K562 (cell line): ENCODE data around the gene XAB2.

Source experiments
- EHMT2 ChIP-seq: fragments of 450-650 bp; IDR thresholded peaks from 2 replicates; pipeline ENCODE4 v1.6.1; 2018; ENCODE audit warnings: antibody characterized with exemption
- FOXA3 ChIP-seq, 2 experiments: fragments of 450-650 bp in 1 of 2; sonication (generic) in 1 of 2; formaldehyde crosslinking; IDR thresholded peaks in 1 of 2; conservative IDR thresholded peaks in 1 of 2; 2 replicates each; pipeline versions ENCODE4 v1.4.0 to v1.8.0; 2020 to 2022; ENCODE audit warnings: mild to moderate bottlenecking in 2 of 2, missing genetic modification reagents in 1 of 2
- GTF2F1 ChIP-seq: IDR thresholded peaks from 2 replicates; pipeline ENCODE4 v1.6.1; 2011; ENCODE audit warnings: low read depth, low read length, improper control_type of control experiment
- POLR2A ChIP-seq: fragments of 450-650 bp; conservative IDR thresholded peaks from 2 replicates; pipeline ENCODE4 v1.6.1; 2016
- RBM25 ChIP-seq: fragments of 200-400 bp; formaldehyde crosslinking; IDR thresholded peaks from 2 replicates; pipeline ENCODE4 v1.6.1; 2018; ENCODE audit warnings: low read length, low read depth, moderate library complexity; ENCODE audit not compliant: severe bottlenecking
- TF ChIP-seq, protein P1 (sequence below): fragments of 250-450 bp; sonication (Bioruptor Pico); IDR thresholded peaks from 2 replicates; pipeline ENCODE4 v1.9.0; 2021; ENCODE audit warnings: mild to moderate bottlenecking
- TF ChIP-seq, protein P2 (sequence below), 3 experiments: IDR thresholded peaks in 2 of 3; conservative IDR thresholded peaks in 1 of 3; 2 replicates each; pipeline ENCODE4 v1.5.1; 2011 to 2012; ENCODE audit warnings: low read length in 3 of 3, mild to moderate bottlenecking in 3 of 3, control low read depth in 2 of 3, improper control_type of control experiment in 1 of 3, inconsistent platforms in 1 of 3, low read depth in 1 of 3, mixed read lengths in 1 of 3, moderate library complexity in 1 of 3; ENCODE audit not compliant: insufficient read depth in 2 of 3

DNA sequence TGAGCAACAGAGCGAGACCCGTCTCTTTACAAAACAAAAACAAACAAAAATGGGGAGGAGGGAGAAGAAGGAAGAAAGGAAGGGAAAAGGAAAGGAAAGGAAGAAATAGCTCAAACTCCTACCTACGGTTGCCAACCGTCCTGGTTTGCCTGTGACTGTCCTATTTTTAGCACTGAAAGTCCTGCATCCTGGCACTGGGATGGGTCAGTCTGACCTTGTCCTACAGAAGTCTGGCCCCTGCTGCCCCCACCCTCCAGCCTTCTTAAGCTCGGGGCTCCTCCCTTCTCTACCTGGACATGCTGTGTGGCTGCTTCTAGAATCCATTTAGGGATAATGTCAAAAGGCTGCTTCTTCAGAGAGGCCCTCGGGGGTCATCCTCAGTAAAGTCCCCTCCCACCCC, 6.3 kb upstream of the XAB2 start:
- TF ChIP-seq, protein P1, sequence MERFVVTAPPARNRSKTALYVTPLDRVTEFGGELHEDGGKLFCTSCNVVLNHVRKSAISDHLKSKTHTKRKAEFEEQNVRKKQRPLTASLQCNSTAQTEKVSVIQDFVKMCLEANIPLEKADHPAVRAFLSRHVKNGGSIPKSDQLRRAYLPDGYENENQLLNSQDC (CRISPR knock-in tag), result no peak
- TF ChIP-seq EHMT2, result no peak
- TF ChIP-seq, protein P2, sequence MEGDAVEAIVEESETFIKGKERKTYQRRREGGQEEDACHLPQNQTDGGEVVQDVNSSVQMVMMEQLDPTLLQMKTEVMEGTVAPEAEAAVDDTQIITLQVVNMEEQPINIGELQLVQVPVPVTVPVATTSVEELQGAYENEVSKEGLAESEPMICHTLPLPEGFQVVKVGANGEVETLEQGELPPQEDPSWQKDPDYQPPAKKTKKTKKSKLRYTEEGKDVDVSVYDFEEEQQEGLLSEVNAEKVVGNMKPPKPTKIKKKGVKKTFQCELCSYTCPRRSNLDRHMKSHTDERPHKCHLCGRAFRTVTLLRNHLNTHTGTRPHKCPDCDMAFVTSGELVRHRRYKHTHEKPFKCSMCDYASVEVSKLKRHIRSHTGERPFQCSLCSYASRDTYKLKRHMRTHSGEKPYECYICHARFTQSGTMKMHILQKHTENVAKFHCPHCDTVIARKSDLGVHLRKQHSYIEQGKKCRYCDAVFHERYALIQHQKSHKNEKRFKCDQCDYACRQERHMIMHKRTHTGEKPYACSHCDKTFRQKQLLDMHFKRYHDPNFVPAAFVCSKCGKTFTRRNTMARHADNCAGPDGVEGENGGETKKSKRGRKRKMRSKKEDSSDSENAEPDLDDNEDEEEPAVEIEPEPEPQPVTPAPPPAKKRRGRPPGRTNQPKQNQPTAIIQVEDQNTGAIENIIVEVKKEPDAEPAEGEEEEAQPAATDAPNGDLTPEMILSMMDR (IDR thresholded peaks at IDR 0.05 in 2 of 3, conservative IDR thresholded peaks at IDR 0.05 in 1 of 3; ENCODE audit: insufficient read depth in 2 of 3, low read depth in 1 of 3, low read length in 3 of 3), result no peak
- no peak for TF ChIP-seq FOXA3 (CRISPR knock-in tag; conservative IDR thresholded peaks at IDR 0.05 in 1 of 2, IDR thresholded peaks at IDR 0.05 in 1 of 2)
- no peak for TF ChIP-seq RBM25
- no peak for TF ChIP-seq POLR2A
- TF ChIP-seq GTF2F1, result no peak
